NOMO-1 treated with DMSO at 0.1 percent for 48 hours (cell line): ENCODE results near the gene FAM120A.

Experiments used
- DNase-seq: peaks from one replicate; lab custom pipeline; 2025; ENCODE audit not compliant: unreplicated experiment; lab: John Stamatoyannopoulos, UW

FAM120A gene

GRCh38 chr9:93440896-93441580 is 10.4 kb upstream of the FAM120A start:
- DNase-seq = no peak

- no peak for DNase-seq
These were observed 5.4 kb upstream of the FAM120A start for GRCh38 chr9:93446073-93446472.

GRCh38 chr9:93447655-93448054 is 3.8 kb upstream of the FAM120A start:
- DNase-seq = no peak

GRCh38 chr9:93451849-93452709 is 594 bp downstream of the FAM120A start:
- DNase-seq = no peak

GRCh38 chr9:93452710-93453046 is 1.2 kb downstream of the FAM120A start:
- DNase-seq = no peak

GRCh38 chr9:93453047-93453914 is 1.8 kb downstream of the FAM120A start, which contains the start of gene FAM120AOS:
Gene FAM120AOS (minus strand): TSS chr9:93453581. CDS start chr9:93452709, 872 bp downstream.
- peak; percentile 95 for DNase-seq

GRCh38 chr9:93456022-93456421 is 4.5 kb downstream of the FAM120A start:
- no peak for DNase-seq

GRCh38 chr9:93456504-93456903 is 5.0 kb downstream of the FAM120A start:
- peak; percentile 93 for DNase-seq

GRCh38 chr9:93457006-93457405 is 5.5 kb downstream of the FAM120A start:
- no peak for DNase-seq

GRCh38 chr9:93458712-93459111 is 7.2 kb downstream of the FAM120A start:
- no peak for DNase-seq

- no peak for DNase-seq
These were observed 8.0 kb downstream of the FAM120A start for GRCh38 chr9:93459432-93459847.

- no peak for DNase-seq
These were observed 9.4 kb downstream of the FAM120A start for GRCh38 chr9:93460689-93461413.

GRCh38 chr9:93461414-93461743 is 9.9 kb downstream of the FAM120A start:
- DNase-seq = no peak

- no peak for DNase-seq
These were observed 10.3 kb downstream of the FAM120A start for GRCh38 chr9:93461821-93462220.

- peak; percentile 6 for DNase-seq
These were observed 12.3 kb downstream of the FAM120A start for GRCh38 chr9:93463638-93464248.

GRCh38 chr9:93464395-93464794 is 12.9 kb downstream of the FAM120A start:
- DNase-seq = peak; percentile 77

GRCh38 chr9:93464876-93465275 is 13.4 kb downstream of the FAM120A start:
- peak; percentile 34 for DNase-seq

GRCh38 chr9:93465855-93466254 is 14.4 kb downstream of the FAM120A start:
- DNase-seq = no peak

GRCh38 chr9:93466416-93467061 is 15.1 kb downstream of the FAM120A start:
- DNase-seq = no peak

- no peak for DNase-seq
These were observed 15.6 kb downstream of the FAM120A start for GRCh38 chr9:93467062-93467416.
